Astrocyte (in vitro differentiated cells and primary cell): ENCODE measurements around the gene METTL1.
"Not testable (repeated sequence)": the region's sequence is repeated elsewhere in the genome, so short reads cannot be mapped to it uniquely, and the experiment has no call there.

Experiments used
- CTCF ChIP-seq: IDR thresholded peaks from 2 replicates; pipeline ENCODE4 v1.5.1; 2011; ENCODE audit warnings: low read depth, mild to moderate bottlenecking, inconsistent platforms, low read length, moderate library complexity; ENCODE audit not compliant: insufficient read depth
- EZH2 ChIP-seq: IDR thresholded peaks from 2 replicates; pipeline ENCODE4 v1.6.1; 2012; ENCODE audit warnings: mild to moderate bottlenecking, low read length, inconsistent platforms; ENCODE audit not compliant: insufficient read depth

DNA sequence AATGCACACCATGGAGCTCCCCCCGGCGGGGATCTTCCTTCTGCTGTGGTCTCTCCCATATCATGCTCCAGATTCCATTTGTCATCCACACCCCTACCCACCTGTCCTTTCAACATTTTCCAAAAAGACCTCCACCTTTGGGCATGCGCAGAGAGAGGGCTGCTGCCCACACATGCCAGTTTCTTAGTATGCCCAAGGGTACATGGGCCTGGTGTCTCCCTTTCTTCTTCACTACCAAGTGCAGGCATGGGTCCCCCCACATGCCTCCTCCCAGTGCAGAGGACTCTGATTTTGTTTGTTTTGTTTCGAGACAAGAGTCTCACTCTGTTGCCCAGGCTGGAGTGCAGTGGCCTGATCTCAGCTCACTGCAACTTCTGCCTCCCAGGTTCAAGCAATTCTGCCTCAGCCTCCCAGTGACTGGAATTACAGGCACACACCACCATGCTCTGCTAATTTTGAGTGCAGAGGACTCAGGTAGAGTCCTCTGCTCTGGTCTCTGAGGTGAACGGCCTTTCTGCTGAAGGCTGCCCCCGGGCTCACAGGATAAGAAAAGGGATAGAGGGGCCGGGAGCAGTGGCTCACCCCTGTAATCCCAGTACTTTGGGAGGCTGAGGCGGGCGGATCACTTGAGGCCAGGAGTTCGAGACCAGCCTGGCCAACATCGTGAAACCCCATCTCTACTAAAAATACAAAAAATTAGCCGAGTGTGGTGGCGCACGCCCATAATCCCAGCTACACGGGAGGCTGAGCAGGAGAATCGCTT, 49.9 kb downstream of the METTL1 start:
- TF ChIP-seq CTCF, EZH2: not testable (repeated sequence)
